Measurements from ENCODE around the gene PRDM11.
A peak's percentile ranks its signal among the peaks of the same experiment; 100 is the strongest.
"Not testable (repeated sequence)": the region's sequence is repeated elsewhere in the genome, so short reads cannot be mapped to it uniquely, and the experiment has no call there.

The PRDM11 gene

GRCh38 chr11:45108070-45109064, 38.1 kb upstream of the PRDM11 start:
- H3K4me3 ChIP-seq (ENCODE audit: low read length) = no peak overlapping the region
- no peak for TF ChIP-seq ZNF274 (IDR thresholded peaks at IDR 0.05; ENCODE audit: low read depth, low read length)

- H3K4me3 ChIP-seq (ENCODE audit: low read length) = no peak overlapping the region
- TF ChIP-seq ZNF274 (IDR thresholded peaks at IDR 0.05; ENCODE audit: low read depth, low read length) = no peak
These were observed 37.0 kb upstream of the PRDM11 start for GRCh38 chr11:45109400-45109799.

- H3K4me3 ChIP-seq (ENCODE audit: low read length) = no peak overlapping the region
- TF ChIP-seq ZNF274 (IDR thresholded peaks at IDR 0.05; ENCODE audit: low read depth, low read length) = no peak
These were observed 35.9 kb upstream of the PRDM11 start for GRCh38 chr11:45110562-45110961.

GRCh38 chr11:45113807-45114206, 32.6 kb upstream of the PRDM11 start:
- H3K4me3 ChIP-seq (ENCODE audit: low read length) = no peak overlapping the region
- TF ChIP-seq ZNF274 (IDR thresholded peaks at IDR 0.05; ENCODE audit: low read depth, low read length) = no peak

- not testable (repeated sequence) for H3K4me3 ChIP-seq (ENCODE audit: low read length)
These were observed 18.6 kb upstream of the PRDM11 start for GRCh38 chr11:45127836-45128235.

- no peak overlapping the region for H3K4me3 ChIP-seq (ENCODE audit: low read length)
- no peak for TF ChIP-seq ZNF274 (IDR thresholded peaks at IDR 0.05; ENCODE audit: low read depth, low read length)
These were observed 12.6 kb upstream of the PRDM11 start for GRCh38 chr11:45133878-45134277.

GRCh38 chr11:45141171-45141570, 5.3 kb upstream of the PRDM11 start:
- H3K4me3 ChIP-seq (ENCODE audit: low read length) = no peak overlapping the region
- no peak for TF ChIP-seq ZNF274 (IDR thresholded peaks at IDR 0.05; ENCODE audit: low read depth, low read length)

GRCh38 chr11:45141631-45142030, 4.8 kb upstream of the PRDM11 start:
- H3K4me3 ChIP-seq (ENCODE audit: low read length) = no peak overlapping the region
- TF ChIP-seq ZNF274 (IDR thresholded peaks at IDR 0.05; ENCODE audit: low read depth, low read length) = no peak

- no peak overlapping the region for H3K4me3 ChIP-seq (ENCODE audit: low read length)
- TF ChIP-seq ZNF274 (IDR thresholded peaks at IDR 0.05; ENCODE audit: low read depth, low read length) = no peak
These were observed 4.0 kb upstream of the PRDM11 start for GRCh38 chr11:45142241-45143055.

- no peak overlapping the region for H3K4me3 ChIP-seq (ENCODE audit: low read length)
- TF ChIP-seq ZNF274 (IDR thresholded peaks at IDR 0.05; ENCODE audit: low read depth, low read length) = no peak
These were observed 2.9 kb upstream of the PRDM11 start for GRCh38 chr11:45143494-45143893.

GRCh38 chr11:45144126-45145082, 2.0 kb upstream of the PRDM11 start:
- TF ChIP-seq ZNF274 (IDR thresholded peaks at IDR 0.05; ENCODE audit: low read depth, low read length) = no peak
- no peak overlapping the region for H3K4me3 ChIP-seq (ENCODE audit: low read length)

- TF ChIP-seq ZNF274 (IDR thresholded peaks at IDR 0.05; ENCODE audit: low read depth, low read length) = no peak
- H3K4me3 ChIP-seq (ENCODE audit: low read length) = no peak overlapping the region
These were observed 1.4 kb upstream of the PRDM11 start for GRCh38 chr11:45145083-45145378.

GRCh38 chr11:45145379-45146071, 914 bp upstream of the PRDM11 start:
- H3K4me3 ChIP-seq (ENCODE audit: low read length) = peak overlapping the region; percentile 62; the same call in 1 of the 2 replicates
- TF ChIP-seq ZNF274 (IDR thresholded peaks at IDR 0.05; ENCODE audit: low read depth, low read length) = no peak
